ENCODE results near the gene SLC11A2. TPM values are rescaled to one million over a fixed set of nuclear protein-coding genes. Genes with fewer than 3 reads are reported as not detected.

Gene SLC11A2
- total RNA-seq, 2 donors from 2014 or later, result 74.3 to 99.1 TPM

GRCh38 chr12:50992819-50993218, 33.4 kb downstream of the SLC11A2 start:
- H3K4me3 Mint-ChIP-seq, result no peak overlapping the region
- no peak for DNase-seq

GRCh38 chr12:50991291-50991690, 34.9 kb downstream of the SLC11A2 start:
- no peaks in the 10 kb centered on the region for H3K27me3 Mint-ChIP-seq (ENCODE audit: insufficient read depth)
- Histone ChIP-seq H3K9ac (ENCODE audit: extremely low read depth, low read length, poor library complexity, severe bottlenecking) (no peak overlapping the region), H3K27ac (ENCODE audit: low read depth, low read length) (no peak overlapping the region), H3K4me3 (ENCODE audit: low read length) (no peak overlapping the region), H3K27me3 (ENCODE audit: control insufficient read depth, insufficient read depth, low read length, poor library complexity, severe bottlenecking) (no peaks in the 10 kb centered on the region), H3K36me3 (ENCODE audit: control insufficient read depth, insufficient read depth, low read length) (peaks cover 75% of the 10 kb centered on the region), H3K9me3 (ENCODE audit: control insufficient read depth, low read length) (no peaks in the 10 kb centered on the region), H3K4me1 (ENCODE audit: control insufficient read depth, insufficient read depth, low read length) (no peaks in the 10 kb centered on the region)
- H3K36me3 Mint-ChIP-seq (ENCODE audit: low read depth), result peaks cover 75% of the 10 kb centered on the region
- no peaks in the 10 kb centered on the region for H3K9me3 Mint-ChIP-seq
- H3K4me3 Mint-ChIP-seq, result no peak overlapping the region
- DNase-seq, result no peak
- no peak overlapping the region for H3K27ac Mint-ChIP-seq
- H3K4me1 Mint-ChIP-seq, result peaks cover 3% of the 10 kb centered on the region
- no peak for TF ChIP-seq CTCF (conservative IDR thresholded peaks at IDR 0.05)
- WGBS, 2 experiments (ENCODE audit: insufficient coverage in 1 of 2, insufficient read length in 1 of 2), result 94 to 95% methylated on average over 3 to 6 of the region's 6 CpGs

More at GRCh38 chr12:50992819-50993218, 33.4 kb downstream of the SLC11A2 start:
- no peaks in the 10 kb centered on the region for H3K27me3 ChIP-seq (ENCODE audit: control insufficient read depth, insufficient read depth, low read length, poor library complexity, severe bottlenecking)
- no peak overlapping the region for H3K27ac Mint-ChIP-seq
- no peaks in the 10 kb centered on the region for H3K4me1 ChIP-seq (ENCODE audit: control insufficient read depth, insufficient read depth, low read length)
- no peaks in the 10 kb centered on the region for H3K27me3 Mint-ChIP-seq (ENCODE audit: insufficient read depth)
- no peaks in the 10 kb centered on the region for H3K9me3 ChIP-seq (ENCODE audit: control insufficient read depth, low read length)
- WGBS, 2 experiments (ENCODE audit: insufficient coverage in 1 of 2, insufficient read length in 1 of 2), result 45 to 46% methylated on average over 2 of the region's 2 CpGs
- H3K27ac ChIP-seq (ENCODE audit: low read depth, low read length), result no peak overlapping the region
- H3K9ac ChIP-seq (ENCODE audit: extremely low read depth, low read length, poor library complexity, severe bottlenecking), result no peak overlapping the region
- H3K36me3 ChIP-seq (ENCODE audit: control insufficient read depth, insufficient read depth, low read length), result peaks cover 80% of the 10 kb centered on the region
- H3K4me3 ChIP-seq (ENCODE audit: low read length), result no peak overlapping the region
- no peak for TF ChIP-seq CTCF (conservative IDR thresholded peaks at IDR 0.05)
- H3K36me3 Mint-ChIP-seq (ENCODE audit: low read depth), result peaks cover 75% of the 10 kb centered on the region
- H3K9me3 Mint-ChIP-seq, result no peaks in the 10 kb centered on the region
- no peaks in the 10 kb centered on the region for H3K4me1 Mint-ChIP-seq

GRCh38 chr12:50990791-50991190, 35.4 kb downstream of the SLC11A2 start:
- no peak overlapping the region for H3K27ac ChIP-seq (ENCODE audit: low read depth, low read length)
- no peaks in the 10 kb centered on the region for H3K4me1 ChIP-seq (ENCODE audit: control insufficient read depth, insufficient read depth, low read length)
- TF ChIP-seq CTCF (conservative IDR thresholded peaks at IDR 0.05), result no peak
- H3K4me3 Mint-ChIP-seq, result no peak overlapping the region
- no peak overlapping the region for H3K9ac ChIP-seq (ENCODE audit: extremely low read depth, low read length, poor library complexity, severe bottlenecking)
- H3K9me3 ChIP-seq (ENCODE audit: control insufficient read depth, low read length), result no peaks in the 10 kb centered on the region
- peaks cover 75% of the 10 kb centered on the region for H3K36me3 ChIP-seq (ENCODE audit: control insufficient read depth, insufficient read depth, low read length)
- H3K27ac Mint-ChIP-seq, result no peak overlapping the region
- WGBS, 2 experiments (ENCODE audit: insufficient coverage in 1 of 2, insufficient read length in 1 of 2), result 94 to 100% methylated on average over 1 to 3 of the region's 3 CpGs
- peaks cover 3% of the 10 kb centered on the region for H3K4me1 Mint-ChIP-seq
- no peaks in the 10 kb centered on the region for H3K27me3 Mint-ChIP-seq (ENCODE audit: insufficient read depth)
- H3K27me3 ChIP-seq (ENCODE audit: control insufficient read depth, insufficient read depth, low read length, poor library complexity, severe bottlenecking), result no peaks in the 10 kb centered on the region
- DNase-seq, result no peak
- no peak overlapping the region for H3K4me3 ChIP-seq (ENCODE audit: low read length)
- peaks cover 71% of the 10 kb centered on the region for H3K36me3 Mint-ChIP-seq (ENCODE audit: low read depth)
- no peaks in the 10 kb centered on the region for H3K9me3 Mint-ChIP-seq
